SU-DHL-6 (cell line): ENCODE measurements around the gene ITPRIPL1.

Experiments used
- CTCF ChIP-seq: fragments of 200-600 bp; sonication (generic); IDR thresholded peaks from one replicate; pipeline ENCODE4 v1.5.1; 2017; ENCODE audit warnings: antibody characterized with exemption, mild to moderate bottlenecking, low read length, moderate library complexity; ENCODE audit not compliant: insufficient read depth, poor library complexity, severe bottlenecking
- EZH2phosphoT487 ChIP-seq: fragments of 200-600 bp; sonication (generic), shearing (Covaris generic); conservative IDR thresholded peaks from 2 replicates; pipeline ENCODE4 v1.6.1; 2018; ENCODE audit warnings: mild to moderate bottlenecking, antibody characterized with exemption, low read length, moderate library complexity, mixed read lengths

- no peak for TF ChIP-seq CTCF
- TF ChIP-seq EZH2phosphoT487: no peak
Observed at GRCh38 chr2:96336873-96337272, 11.8 kb downstream of the ITPRIPL1 start.
